HG03039 (cell line): ENCODE measurements around the gene CDT1.
"Not testable (repeated sequence)": the region's sequence is repeated elsewhere in the genome, so short reads cannot be mapped to it uniquely, and the experiment has no call there.

Experiments
- ATAC-seq: cut with Tn5 transposase; IDR thresholded peaks from one replicate; pipeline ENCODE4 v1.9.1; 2021; ENCODE audit warnings: mild to moderate bottlenecking, moderate library complexity; ENCODE audit not compliant: unreplicated experiment

Gene CDT1

DNA sequence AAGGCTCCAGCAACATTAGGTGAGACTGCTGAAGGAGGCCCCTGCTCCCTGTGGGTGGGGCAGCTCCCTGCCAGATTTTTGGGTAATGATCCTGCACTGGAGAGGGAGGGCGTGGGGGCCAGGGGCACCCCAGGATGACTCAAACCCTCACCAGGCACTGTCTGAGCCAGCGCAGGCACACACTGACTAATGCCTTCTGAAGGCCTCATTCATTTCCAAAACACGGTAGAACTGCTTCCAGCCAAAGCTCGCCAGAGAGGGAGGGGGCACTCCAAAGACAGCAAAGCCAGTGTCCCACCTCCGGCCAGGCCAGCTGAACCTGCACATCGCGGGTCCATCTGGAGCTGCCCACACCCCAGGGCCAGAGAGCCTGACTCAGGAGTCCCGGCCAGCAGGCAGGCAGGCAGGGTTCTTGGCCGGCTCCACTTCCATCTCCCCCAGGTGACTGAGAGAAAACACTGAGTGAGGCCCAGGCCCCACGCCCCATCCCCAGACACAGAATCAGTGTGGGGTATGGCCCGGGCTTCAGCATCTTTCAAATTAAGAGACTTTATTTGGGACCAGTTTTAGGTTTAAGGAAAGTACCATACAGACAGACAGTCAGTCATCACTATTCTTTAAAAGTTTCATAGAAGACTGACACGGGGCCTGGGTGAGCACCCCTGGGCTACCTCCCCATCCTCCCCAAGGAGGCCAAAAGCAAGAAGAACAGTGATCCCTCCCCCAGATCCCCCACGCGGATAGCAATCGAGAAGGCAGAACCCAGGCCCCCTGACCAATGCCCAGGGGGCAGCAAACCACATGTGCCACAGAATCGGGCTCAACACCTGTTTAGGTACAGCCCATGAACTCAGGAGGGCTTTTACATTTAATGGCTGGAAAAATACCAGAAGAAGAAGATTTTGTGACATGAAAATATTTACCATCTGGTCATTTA is 20.9 kb upstream of the CDT1 start:
- no peak for ATAC-seq

DNA sequence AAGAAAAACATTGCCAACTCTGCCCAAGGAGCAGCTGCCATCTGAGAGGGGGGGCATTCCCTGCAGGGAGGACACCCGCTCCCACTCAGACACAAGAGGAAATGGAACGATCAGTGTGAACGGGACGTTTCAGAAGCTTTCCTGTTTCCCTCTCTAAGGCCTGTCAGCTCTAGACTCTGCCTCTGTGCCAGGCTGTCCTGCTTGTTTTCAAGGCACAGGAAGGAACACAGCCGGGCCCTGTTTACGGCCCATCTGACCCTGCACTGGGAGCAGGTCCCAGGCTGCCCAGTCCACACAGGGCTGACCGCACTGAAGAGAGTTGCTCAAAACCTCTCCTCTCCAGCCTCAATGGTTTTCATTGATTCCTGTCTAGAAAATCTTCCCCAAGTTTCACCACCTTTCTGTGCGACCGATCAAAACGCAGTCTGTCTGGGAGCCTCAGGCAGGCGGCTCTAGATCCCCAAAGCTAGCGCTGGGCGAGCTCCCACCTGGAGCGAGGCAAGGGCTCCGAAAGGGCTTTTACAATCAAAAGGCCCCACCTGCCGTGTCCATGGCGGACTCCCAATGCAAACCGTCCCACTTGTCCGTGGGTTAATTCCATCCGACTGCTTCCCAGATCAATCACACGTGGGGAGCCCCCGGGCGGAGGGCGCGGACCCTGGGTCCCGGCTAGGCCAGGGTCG is 20.1 kb upstream of the CDT1 start:
- no peak for ATAC-seq

DNA sequence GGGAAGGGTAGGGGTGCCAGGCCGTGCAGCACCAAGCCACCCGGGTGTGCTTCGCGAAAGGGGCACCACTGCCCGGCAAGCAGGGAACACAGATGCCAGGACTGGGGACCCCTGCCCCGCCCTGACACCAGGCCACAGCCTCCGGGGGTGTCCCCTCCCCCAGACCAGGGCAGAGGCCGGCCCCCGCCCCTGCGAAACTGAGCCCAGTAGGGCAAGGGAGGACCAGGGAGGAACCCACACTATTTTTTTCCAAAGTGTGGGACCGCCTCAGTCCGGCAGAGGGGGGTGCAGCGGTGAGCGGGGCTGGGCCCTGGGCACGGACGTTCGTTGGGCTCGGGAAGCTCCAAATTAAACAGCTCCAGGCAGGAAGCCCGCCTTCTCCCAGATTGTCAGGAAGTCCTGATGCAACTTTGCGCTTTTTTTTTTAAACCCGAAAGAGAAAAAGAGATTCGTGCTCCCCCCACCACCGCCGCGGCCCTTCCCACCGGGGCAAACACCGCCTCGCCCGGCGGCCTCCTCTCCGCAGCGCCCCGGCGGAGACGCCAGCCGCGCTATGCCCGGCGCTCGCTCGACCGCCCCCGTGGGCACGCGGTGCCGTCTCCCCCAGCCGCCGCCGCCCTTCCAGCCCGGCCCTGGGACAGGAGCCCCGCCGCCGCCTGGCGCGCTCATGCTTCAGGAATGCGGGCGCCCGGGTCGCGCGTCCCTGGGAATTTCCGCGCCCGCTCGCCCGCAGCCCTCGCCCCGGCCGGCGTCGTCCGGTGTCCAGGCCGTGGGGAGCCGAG is 19.3 kb upstream of the CDT1 start:
- no peak for ATAC-seq

DNA sequence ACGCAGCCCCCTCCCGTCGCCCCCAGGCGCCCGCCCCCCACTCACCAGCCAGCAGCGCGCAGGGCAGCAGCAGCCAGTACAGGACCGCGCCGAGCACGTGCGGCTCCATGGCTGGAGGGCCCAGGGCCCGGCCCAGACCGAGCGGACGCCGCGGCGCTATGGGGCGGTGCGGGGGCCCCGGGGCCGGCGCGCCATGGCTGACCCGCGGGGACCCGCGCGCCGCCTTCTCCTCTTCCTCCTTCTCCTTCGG is 18.8 kb upstream of the CDT1 start:
- ATAC-seq: no peak

DNA sequence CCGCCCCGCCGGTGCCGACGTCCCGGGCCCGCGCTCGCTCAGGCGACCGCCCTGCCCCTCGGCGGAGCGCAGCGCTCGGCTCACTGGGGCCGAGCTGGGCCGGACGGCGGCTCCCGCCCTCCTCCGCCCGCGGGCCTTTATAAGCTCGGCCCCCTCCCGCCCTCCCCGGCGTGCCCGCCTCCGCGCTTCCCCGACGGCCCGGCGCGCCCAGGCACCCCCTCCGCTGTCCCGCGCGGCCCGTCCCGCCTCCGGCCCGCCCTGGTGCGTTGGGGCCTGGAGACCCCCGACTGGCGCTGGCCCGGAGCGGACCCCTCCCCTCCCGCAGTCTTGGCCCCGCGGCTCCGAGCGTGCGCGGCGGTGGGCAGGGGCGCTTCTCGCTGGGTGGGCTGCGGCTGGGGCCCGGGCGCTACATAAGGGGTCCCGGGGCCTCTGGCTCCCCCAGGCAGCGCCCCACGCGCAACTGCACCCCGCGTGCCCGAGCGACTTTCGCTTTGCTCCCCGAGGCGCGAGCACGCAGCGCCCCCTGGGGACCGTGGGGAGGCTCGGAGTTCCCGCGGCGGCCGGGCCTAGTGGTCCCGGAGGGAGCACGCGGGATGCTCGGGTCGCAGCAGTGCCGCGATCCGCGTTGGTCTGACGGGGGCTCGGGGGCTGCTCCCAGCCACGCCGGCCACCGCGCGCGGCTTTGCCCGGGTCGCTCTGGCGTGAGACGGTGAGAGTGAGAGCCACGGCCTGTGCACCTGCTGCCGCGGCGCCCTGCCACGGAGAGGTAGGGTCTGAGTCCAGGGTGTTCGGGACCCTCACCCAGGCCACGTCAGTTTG is 18.3 kb upstream of the CDT1 start, which contains the start of gene PIEZO1:
Gene PIEZO1 (minus strand): TSS at position 115 of the 819 bp plus-strand sequence. CDS start 256 bp downstream, outside the sequence.
- no peak for ATAC-seq

DNA sequence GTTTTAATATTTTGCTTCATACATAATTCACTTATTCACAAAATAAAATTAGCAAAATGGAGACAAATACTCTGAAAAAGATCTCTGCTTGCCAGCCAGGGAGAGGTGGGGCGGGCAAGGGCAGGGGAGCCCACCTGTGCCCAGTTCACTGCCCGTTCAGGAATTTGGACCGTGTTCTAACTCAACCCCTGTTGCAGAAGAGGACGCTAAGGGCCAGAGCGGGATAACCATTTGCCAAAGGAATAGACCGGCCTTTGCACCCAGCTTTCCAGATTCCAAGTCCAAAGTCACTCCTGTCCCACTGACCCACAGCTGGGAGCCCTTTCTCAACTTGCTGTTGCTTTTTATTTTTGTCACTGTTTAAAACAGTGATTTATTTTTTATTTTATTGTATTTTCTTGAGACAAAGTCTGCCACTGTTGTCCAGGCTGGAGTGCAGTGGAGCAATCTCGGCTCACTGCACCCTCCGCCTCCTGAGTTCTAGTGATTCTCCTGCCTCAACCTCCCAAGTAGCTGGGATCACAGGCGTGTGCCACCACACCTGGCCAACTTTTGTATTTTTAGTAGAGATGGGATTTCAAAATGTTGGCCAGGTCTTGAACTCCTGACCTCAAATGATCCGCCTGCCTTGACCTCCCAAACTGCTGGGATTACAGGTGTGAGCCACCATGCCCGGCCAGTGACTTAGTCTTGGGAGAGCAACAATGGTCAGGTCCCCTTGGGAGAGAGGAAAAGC is 15.8 kb upstream of the CDT1 start:
- no peak for ATAC-seq

DNA sequence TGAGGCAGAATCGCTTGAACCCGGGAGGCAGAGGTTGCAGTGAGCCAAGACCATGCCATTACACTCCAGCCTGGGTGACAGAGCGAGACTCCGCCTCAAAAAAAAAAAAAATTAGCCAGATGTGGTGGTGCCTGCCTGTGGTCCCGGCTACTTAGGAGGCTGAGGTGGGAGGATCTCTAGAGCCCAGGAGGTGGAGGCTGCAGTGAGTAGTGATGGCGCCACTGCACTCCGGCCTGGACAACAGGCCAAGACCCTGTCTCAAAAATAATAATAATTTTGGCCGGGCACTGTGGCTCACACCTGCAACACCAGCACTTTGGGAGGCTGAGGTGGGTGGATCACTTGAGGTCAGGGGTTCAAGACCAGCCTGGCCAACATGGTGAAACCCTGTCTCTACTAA is 14.8 kb upstream of the CDT1 start:
- not testable (repeated sequence) for ATAC-seq

DNA sequence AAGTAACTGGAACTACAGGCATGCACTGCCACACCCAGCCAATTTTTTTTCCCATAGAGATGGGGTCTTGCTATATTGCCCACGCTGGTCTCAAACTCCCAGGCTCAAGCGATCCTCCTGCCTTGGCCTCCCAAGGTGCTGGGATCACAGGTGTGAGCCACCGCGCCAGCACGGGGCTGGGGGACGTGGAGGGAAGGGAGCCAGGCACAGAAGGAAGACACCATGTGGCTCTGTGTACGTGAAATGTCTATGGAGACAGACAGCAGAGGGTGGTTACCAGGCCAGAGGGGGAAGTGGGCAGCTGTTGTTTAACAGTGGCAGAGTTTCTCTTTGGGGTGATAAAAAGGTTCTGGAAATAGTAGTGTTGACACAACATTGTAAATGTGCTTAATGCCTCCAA is 14.0 kb upstream of the CDT1 start:
- ATAC-seq: no peak

DNA sequence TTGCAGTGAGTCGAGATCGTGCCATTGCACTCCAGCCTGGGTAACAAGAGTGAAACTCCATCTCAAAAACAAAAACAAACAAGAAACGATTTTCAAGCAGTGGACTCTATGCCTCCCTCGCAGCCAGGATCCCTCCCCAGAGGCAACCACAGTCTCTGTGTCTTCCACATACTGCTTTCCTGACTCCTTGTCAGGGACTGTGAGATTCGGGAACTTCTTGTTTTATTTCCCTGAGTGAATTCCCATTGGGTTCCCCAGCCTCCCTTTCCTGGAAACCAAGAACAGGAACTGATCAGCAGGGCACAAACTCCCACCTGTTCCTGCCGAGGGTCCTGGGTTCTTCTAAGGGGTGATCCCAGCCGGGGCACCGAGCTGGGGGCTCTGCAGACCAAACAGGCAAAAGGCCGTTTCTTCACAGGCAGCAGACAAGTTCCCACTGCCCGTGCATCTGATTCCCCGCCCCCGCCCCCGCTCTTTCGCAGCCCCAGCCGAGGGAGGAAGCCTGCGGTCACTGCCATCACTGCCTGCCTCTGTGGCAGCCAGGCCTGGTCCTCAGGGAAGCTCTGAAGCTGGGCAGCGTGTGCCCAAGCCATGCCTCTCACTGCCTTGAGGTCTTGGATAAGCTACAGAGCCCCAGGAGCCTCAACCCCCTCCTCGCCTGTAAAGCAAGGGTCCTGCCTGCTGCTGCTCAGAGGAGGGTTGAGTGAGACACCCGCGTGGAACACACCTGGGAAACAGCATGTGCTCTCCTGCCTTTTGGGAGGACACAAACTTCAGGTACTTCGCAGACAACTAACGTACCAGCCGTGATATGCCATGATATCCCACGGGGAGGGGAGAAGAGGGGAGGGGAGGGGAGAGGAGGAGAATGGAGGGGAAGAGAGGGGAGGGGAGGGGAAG is 13.0 kb upstream of the CDT1 start:
- ATAC-seq: no peak

DNA sequence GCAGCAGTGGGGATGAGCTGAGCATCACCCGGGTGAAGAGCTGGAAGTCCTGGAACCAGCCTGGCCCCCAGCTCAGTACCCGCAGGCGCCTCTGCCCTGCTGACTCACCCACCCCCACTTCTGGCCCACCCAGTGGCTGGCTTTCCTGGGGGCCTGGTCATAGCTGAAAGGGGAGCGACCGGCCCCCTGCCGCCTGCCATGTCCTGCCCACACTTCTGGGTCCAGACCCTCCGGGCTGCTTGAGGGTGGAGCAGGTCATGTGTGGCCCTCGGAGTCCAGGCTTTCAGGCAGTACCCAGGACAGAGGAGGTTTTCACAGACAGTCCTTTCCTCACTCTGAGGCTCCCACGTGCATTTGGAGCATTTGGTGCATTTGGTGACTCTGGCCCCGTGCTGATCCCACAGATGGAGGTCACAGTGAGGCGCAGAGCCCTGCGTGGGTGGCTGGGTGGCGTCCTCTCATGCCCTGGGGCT is 11.5 kb upstream of the CDT1 start:
- ATAC-seq: no peak

DNA sequence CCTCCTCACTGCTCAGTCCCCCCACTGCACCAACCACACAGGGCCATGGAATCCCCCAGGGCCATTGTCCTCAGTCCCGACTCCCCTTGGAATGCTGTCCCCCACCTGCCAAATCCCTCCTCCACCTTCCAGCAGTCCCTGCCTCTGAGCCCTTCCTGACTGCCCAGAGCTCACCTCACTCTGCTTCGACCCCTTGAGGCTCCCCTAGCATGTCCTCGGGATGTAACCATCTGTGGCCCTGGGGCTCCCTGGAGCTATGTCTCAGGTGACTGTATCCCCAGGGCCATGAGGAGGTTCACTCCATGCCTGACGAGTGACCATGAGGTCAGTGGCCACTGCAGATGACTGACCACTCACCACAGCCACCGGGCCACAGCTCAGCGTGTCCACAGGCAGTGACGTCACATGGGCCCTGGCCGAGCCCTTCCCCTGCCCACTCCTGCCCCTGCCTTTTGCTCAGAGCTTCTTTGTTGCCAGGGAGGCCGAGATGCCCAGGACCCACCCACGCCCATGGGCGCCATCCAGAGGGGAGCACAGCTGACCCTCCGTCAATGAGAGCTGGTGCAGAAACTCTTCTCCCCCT is 10.8 kb upstream of the CDT1 start:
- no peak for ATAC-seq

DNA sequence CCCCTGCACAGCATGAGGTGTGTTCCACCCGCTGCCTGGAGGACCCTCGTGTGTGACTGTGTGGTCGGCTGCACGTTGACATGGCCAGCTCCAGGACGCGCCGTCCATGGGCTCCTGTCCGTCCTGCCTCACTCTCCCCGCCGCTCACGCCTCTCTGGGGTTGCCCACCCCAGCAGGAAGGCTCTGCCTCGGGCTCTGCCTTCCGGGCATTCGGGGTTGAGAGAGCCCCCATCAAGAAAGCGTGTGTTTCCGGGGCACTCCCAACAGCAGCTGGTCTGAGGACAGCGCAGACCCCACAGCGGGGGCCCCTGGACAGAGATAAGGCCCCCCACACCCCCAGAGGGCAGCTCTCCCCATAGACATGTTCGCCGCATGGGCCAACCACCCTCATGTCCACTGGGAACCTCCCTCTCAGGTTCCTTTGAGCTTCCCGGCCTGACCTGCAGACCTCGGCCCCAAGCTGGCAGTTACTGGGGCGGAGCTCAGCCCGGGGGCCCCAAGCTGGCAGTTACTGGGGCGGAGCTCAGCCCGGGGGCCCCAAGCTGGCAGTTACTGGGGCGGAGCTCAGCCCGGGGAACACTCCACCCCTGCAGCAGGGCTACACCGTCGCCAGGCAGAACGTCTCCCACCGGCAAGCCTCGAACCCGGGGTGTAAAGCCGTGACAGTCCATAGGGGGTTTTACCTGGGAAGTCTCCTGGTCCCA is 10.2 kb upstream of the CDT1 start:
- ATAC-seq: no peak

DNA sequence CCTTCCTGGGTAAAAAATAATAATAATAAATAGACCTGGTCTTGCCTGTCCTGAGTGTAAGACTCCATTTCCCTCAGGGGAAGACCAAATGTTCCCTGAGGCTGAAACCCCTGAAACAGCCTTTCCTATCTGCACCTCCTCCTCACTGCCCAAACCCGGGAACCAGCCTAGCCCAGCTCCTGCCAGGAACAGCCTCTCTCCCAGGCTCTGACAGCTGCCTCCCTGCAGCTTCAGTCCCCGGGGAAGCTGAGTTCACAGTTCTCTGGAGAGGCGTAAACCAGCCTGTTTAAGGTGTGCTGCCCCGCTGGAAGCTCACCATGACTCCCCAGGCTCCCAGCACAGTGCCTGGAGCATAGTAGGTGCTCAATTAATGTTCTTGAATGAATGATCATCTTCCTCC is 7.3 kb upstream of the CDT1 start:
- ATAC-seq: no peak

DNA sequence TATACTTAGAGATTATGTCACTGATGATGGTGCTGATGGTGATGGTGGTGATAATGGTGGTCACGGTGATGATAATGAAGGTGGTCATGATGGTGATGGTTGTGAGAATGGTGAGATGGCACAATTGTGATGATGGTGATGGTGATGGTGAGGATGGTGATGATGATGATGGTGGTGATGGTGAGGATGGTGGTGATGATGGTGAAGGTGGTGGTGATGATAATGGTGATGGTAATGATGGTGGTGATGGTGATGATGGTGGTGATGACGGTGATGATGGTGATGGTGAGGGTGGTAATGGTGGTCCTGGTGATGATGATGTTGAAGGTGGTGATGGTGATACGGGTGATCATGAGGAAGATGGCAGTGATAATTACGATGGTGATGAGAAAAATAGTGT is 5.5 kb upstream of the CDT1 start:
- ATAC-seq: no peak

DNA sequence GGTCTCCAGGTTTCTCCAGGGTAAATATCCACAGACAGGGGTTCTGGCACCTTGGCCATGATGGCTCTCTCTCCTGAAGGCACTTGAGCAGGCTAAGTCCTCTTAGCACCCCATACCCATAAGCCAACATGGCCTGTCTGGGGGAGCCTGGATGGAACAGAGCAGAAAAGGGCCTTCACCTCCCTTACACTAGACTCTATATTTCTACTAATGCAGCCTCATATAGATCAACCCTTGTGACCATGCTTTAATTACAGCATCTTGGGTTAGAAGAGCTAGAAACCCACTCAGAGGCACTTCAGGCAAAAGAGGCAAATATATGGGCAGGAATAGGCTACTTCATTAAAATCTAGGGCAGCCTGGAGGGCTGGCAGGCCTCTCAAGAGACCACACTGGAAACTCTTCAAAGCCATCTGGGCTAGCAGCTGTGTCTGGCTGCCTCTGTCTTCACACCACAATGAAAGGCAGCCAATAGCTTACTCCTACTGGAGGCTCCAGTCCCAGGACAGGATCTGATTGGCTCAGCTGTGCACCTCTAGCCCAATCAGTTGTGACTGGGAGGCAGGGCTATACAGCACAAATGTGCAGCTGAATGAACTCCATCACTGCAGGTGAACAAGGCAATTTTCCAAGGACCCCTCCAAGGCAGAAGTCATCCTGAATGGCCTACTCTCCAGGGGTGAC is 4.7 kb upstream of the CDT1 start:
- no peak for ATAC-seq

DNA sequence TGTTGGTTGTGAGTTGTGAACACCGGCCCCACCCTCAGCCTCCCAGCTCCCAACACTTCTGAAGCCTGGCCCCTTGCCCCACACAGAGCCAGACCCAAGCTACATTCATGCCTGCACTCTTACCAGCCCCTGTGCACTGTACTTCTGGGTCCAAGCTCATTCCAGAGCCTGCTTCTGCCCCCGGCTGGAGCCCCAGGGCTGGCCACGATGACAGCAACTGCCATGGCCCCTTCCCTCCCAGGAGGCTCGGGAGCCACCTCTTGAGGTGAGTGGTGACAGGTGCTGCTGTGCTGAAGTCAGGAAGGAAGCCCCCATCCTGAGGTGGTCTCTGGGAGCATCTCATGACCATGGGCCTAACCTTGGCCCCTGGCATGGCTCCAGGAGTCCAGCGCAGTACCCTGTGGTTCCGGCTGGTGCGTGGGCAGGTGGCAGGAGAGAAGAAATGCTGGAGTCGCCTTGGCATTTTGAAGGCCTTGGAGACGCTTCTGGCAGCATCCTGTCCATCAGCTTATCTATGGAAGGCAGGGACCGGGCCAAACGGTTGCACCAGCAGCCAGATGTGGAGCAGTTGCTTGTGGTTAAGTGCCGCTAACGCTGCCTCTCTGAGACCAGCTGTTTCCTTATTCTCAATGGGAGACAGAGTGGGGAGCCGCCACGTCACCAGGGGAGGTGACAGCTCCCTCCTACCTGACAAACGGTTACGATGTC is 3.9 kb upstream of the CDT1 start:
- no peak for ATAC-seq

DNA sequence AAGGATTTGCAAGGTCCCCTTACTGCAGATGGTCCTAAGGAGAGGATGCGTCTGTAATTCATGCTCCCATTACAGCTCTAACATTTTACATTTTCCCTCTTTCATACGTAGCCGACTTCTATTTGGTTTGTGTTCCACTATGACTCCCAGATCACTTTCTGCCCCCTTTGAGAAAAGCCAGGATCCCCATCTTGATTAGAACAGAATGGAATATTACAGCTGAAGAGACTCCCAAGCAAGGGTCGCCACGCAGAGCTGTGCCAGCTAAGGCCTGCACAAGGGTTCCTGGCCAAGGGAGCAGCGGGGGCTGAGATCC is 3.4 kb upstream of the CDT1 start:
- no peak for ATAC-seq
